ENCODE measurements around the gene BACH2. TPM values are rescaled to one million over a fixed set of nuclear protein-coding genes. Genes with fewer than 3 reads are reported as not detected.

Gene BACH2
- total RNA-seq, 1 experiment from 2014 or later = 3.3 TPM

DNA sequence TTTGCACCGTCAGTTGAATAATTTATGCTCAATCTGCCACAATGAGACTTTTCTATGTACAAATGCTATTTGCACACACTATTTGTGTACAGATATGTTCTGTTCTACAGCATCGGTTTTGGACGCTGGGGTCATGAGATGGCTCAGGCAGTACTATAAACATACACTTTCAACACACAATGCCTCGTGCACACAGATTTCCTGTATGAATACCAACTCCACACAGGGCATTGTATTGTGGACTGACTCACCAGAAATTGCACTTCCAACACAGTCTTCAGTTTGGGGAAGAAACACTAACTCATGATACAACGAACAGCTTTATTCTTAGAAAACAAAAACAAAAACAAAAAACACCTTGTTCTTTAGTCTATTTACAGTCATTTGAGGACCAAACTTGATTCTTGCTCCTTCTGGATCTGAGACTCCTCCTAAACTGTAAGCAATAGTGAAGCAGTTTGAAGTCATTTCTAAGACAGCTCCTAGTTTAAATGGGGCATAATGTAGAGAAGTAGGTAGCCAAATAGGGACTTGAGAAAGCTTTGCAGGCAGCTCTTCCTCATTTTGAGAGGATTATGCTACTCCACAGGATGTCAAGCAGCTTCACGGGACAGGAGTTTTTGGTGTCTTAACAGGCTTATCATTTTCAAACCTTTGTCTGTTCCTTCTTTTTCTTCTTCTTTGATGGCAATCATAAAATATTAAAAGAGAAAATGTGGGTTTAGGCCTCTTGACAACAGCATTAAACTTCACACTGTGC lies 368.7 kb downstream of the BACH2 start:
- H3K4me3 ChIP-seq (replicated peaks in 1 of 2; ENCODE audit: low read depth in 1 of 2, low read length in 2 of 2) = no peak overlapping the region
- H3K9ac ChIP-seq (ENCODE audit: low read length) = no peak overlapping the region
- H3K27ac ChIP-seq (ENCODE audit: low read depth, low read length) = no peak overlapping the region
- no peaks in the 10 kb centered on the region for H3K27me3 ChIP-seq (ENCODE audit: insufficient read depth, low read length)
- H3K79me2 ChIP-seq (ENCODE audit: insufficient read depth, low read length) = no peaks in the 10 kb centered on the region
- ATAC-seq (no peak), DNase-seq (ENCODE audit: low read depth, low spot score) (no peak)
- RAD21 ChIA-PET (ENCODE audit: low non-redundant PET in 1 of 2, low total read pairs in 2 of 2, uncharacterized antibody in 2 of 2, unreplicated experiment in 2 of 2) = no interaction called here
- H3K36me3 ChIP-seq (ENCODE audit: control insufficient read depth in 1 of 2, insufficient read depth in 2 of 2, low read length in 2 of 2) = no peaks in the 10 kb centered on the region
- no TSS peak for BruUV-seq (replicated peaks)
- no peaks in the 10 kb centered on the region for H3K9me3 ChIP-seq (ENCODE audit: control insufficient read depth in 1 of 2, insufficient read depth in 1 of 2, low read depth in 1 of 2, low read length in 2 of 2)
- CTCF ChIA-PET = no interaction called here
- intact Hi-C loops (cut with micrococcal nuclease) = no loop called here
- no peaks in the 10 kb centered on the region for H4K20me1 ChIP-seq (ENCODE audit: insufficient read depth)
- POLR2A ChIA-PET = no interaction called here
- H3K4me2 ChIP-seq (ENCODE audit: low read length) = no peak overlapping the region
- no peak overlapping the region for H2AFZ ChIP-seq (ENCODE audit: low read depth, low read length, poor library complexity, severe bottlenecking)
- no peaks in the 10 kb centered on the region for H3K9me2 ChIP-seq (ENCODE audit: insufficient read depth)
- TF ChIP-seq FOSL1 (IDR thresholded peaks at IDR 0.05; ENCODE audit: low read depth) = no peak
- no peak for TF ChIP-seq ELF1 (IDR thresholded peaks at IDR 0.05; ENCODE audit: borderline replicate concordance, low read depth)
- no peak for TF ChIP-seq SRF (IDR thresholded peaks at IDR 0.05; ENCODE audit: low read depth)
- TF ChIP-seq, protein P1, sequence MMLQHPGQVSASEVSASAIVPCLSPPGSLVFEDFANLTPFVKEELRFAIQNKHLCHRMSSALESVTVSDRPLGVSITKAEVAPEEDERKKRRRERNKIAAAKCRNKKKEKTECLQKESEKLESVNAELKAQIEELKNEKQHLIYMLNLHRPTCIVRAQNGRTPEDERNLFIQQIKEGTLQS (IDR thresholded peaks at IDR 0.05) = no peak
- no peak for TF ChIP-seq EZH2phosphoT487 (IDR thresholded peaks at IDR 0.05; ENCODE audit: borderline replicate concordance)
- TF ChIP-seq POLR2AphosphoS5 (IDR thresholded peaks at IDR 0.05; ENCODE audit: low read depth, low read length) = no peak
- TF ChIP-seq, protein P2, sequence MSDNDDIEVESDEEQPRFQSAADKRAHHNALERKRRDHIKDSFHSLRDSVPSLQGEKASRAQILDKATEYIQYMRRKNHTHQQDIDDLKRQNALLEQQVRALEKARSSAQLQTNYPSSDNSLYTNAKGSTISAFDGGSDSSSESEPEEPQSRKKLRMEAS (IDR thresholded peaks at IDR 0.05) = no peak
- TF ChIP-seq POLR2A (IDR thresholded peaks at IDR 0.05; ENCODE audit: borderline replicate concordance, extremely low read depth, insufficient read depth, insufficient read length) = no peak
- TF ChIP-seq TCF7L2 (IDR thresholded peaks at IDR 0.05; ENCODE audit: borderline replicate concordance, extremely low read depth, insufficient read depth, insufficient read length) = no peak
- TF ChIP-seq SP1 (IDR thresholded peaks at IDR 0.05; ENCODE audit: low read depth) = no peak
- TF ChIP-seq, protein P3, sequence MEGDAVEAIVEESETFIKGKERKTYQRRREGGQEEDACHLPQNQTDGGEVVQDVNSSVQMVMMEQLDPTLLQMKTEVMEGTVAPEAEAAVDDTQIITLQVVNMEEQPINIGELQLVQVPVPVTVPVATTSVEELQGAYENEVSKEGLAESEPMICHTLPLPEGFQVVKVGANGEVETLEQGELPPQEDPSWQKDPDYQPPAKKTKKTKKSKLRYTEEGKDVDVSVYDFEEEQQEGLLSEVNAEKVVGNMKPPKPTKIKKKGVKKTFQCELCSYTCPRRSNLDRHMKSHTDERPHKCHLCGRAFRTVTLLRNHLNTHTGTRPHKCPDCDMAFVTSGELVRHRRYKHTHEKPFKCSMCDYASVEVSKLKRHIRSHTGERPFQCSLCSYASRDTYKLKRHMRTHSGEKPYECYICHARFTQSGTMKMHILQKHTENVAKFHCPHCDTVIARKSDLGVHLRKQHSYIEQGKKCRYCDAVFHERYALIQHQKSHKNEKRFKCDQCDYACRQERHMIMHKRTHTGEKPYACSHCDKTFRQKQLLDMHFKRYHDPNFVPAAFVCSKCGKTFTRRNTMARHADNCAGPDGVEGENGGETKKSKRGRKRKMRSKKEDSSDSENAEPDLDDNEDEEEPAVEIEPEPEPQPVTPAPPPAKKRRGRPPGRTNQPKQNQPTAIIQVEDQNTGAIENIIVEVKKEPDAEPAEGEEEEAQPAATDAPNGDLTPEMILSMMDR (IDR thresholded peaks at IDR 0.05 in 2 of 3, conservative IDR thresholded peaks at IDR 0.05 in 1 of 3; ENCODE audit: borderline replicate concordance in 1 of 3, insufficient read depth in 1 of 3, low read depth in 2 of 3, low read length in 2 of 3) = no peak
- no peak for TF ChIP-seq EGR1 (IDR thresholded peaks at IDR 0.05; ENCODE audit: low read depth)
- no peak for TF ChIP-seq ZFX (IDR thresholded peaks at IDR 0.05)
- TF ChIP-seq, protein P4, sequence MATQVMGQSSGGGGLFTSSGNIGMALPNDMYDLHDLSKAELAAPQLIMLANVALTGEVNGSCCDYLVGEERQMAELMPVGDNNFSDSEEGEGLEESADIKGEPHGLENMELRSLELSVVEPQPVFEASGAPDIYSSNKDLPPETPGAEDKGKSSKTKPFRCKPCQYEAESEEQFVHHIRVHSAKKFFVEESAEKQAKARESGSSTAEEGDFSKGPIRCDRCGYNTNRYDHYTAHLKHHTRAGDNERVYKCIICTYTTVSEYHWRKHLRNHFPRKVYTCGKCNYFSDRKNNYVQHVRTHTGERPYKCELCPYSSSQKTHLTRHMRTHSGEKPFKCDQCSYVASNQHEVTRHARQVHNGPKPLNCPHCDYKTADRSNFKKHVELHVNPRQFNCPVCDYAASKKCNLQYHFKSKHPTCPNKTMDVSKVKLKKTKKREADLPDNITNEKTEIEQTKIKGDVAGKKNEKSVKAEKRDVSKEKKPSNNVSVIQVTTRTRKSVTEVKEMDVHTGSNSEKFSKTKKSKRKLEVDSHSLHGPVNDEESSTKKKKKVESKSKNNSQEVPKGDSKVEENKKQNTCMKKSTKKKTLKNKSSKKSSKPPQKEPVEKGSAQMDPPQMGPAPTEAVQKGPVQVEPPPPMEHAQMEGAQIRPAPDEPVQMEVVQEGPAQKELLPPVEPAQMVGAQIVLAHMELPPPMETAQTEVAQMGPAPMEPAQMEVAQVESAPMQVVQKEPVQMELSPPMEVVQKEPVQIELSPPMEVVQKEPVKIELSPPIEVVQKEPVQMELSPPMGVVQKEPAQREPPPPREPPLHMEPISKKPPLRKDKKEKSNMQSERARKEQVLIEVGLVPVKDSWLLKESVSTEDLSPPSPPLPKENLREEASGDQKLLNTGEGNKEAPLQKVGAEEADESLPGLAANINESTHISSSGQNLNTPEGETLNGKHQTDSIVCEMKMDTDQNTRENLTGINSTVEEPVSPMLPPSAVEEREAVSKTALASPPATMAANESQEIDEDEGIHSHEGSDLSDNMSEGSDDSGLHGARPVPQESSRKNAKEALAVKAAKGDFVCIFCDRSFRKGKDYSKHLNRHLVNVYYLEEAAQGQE (IDR thresholded peaks at IDR 0.05; ENCODE audit: low read depth) = no peak
- no peak for TF ChIP-seq EZH2 (IDR thresholded peaks at IDR 0.05)
- no peaks in the 10 kb centered on the region for H3K4me1 ChIP-seq (ENCODE audit: control insufficient read depth in 1 of 2, insufficient read depth in 2 of 2, low read length in 2 of 2)

Data from HCT116 (cell line).